KMS-11 (cell line): Measurements from ENCODE around the gene TBL1X.

Experiments
- H2AFZ ChIP-seq: fragments of 200-600 bp; sonication (generic); 2 replicates; pipeline ENCODE4 v1.6.1; 2016; ENCODE audit warnings: antibody characterized with exemption, mixed run types, low read depth
- H3K27ac ChIP-seq: fragments of 200-600 bp; sonication (generic); 2 replicates; pipeline ENCODE4 v1.6.1; 2016; ENCODE audit warnings: mild to moderate bottlenecking, mixed run types
- H3K27me3 ChIP-seq: fragments of 200-600 bp; sonication (generic); 2 replicates; pipeline ENCODE4 v1.6.1; 2017; ENCODE audit warnings: mild to moderate bottlenecking, low read depth, mixed run types, moderate library complexity; ENCODE audit not compliant: insufficient read depth
- H3K36me3 ChIP-seq: fragments of 200-600 bp; sonication (generic); 2 replicates; pipeline ENCODE4 v1.6.1; 2017; ENCODE audit warnings: mild to moderate bottlenecking, mixed run types; ENCODE audit not compliant: insufficient read depth
- H3K4me1 ChIP-seq: fragments of 200-600 bp; sonication (generic); 2 replicates; pipeline ENCODE4 v1.6.1; 2016; ENCODE audit warnings: mild to moderate bottlenecking, low read depth, mixed run types; ENCODE audit not compliant: poor library complexity, severe bottlenecking
- H3K4me2 ChIP-seq: fragments of 200-600 bp; sonication (generic); 2 replicates; pipeline ENCODE4 v1.7.0; 2016; ENCODE audit warnings: mild to moderate bottlenecking, mixed run types
- H3K4me3 ChIP-seq: fragments of 200-600 bp; sonication (generic); IDR thresholded peaks from 2 replicates; pipeline ENCODE4 v1.6.1; 2017; ENCODE audit warnings: low read depth, low read length, mixed read lengths; ENCODE audit not compliant: insufficient read depth
- H3K79me2 ChIP-seq: fragments of 200-600 bp; sonication (generic); 2 replicates; pipeline ENCODE4 v1.6.1; 2016; ENCODE audit warnings: low read depth, mixed run types; ENCODE audit not compliant: insufficient read depth
- H3K9ac ChIP-seq: fragments of 200-600 bp; sonication (generic); 2 replicates; pipeline ENCODE4 v1.6.1; 2016; ENCODE audit warnings: mild to moderate bottlenecking, mixed run types
- H4K20me1 ChIP-seq: fragments of 200-600 bp; sonication (generic); 2 replicates; pipeline ENCODE4 v1.6.1; 2016; ENCODE audit warnings: mild to moderate bottlenecking, mixed run types; ENCODE audit not compliant: insufficient read depth
- CTCF ChIP-seq: fragments of 200-600 bp; sonication (generic); conservative IDR thresholded peaks from 2 replicates; pipeline ENCODE4 v1.6.1; 2017; ENCODE audit warnings: low read depth, mild to moderate bottlenecking, antibody characterized with exemption, low read length, moderate library complexity, mixed read lengths

Gene TBL1X

GRCh38 chrX:9529223-9529622, 64.4 kb downstream of the TBL1X start:
- H3K4me2 ChIP-seq: no peak overlapping the region
- no peak overlapping the region for H2AFZ ChIP-seq
- no peaks in the 10 kb centered on the region for H3K4me1 ChIP-seq
- H3K79me2 ChIP-seq: peaks cover 37% of the 10 kb centered on the region; the same call in 1 of the 2 replicates
- no peak overlapping the region for H3K27ac ChIP-seq
- no peak overlapping the region for H3K4me3 ChIP-seq
- no peak for TF ChIP-seq CTCF
- H3K27me3 ChIP-seq: no peaks in the 10 kb centered on the region
- H3K9ac ChIP-seq: no peak overlapping the region
- no peaks in the 10 kb centered on the region for H4K20me1 ChIP-seq
- H3K36me3 ChIP-seq: no peaks in the 10 kb centered on the region

- Histone ChIP-seq H2AFZ (no peak overlapping the region), H3K4me1 (no peaks in the 10 kb centered on the region)
Measured at GRCh38 chrX:9530848-9531274, 66.0 kb downstream of the TBL1X start.

DNA sequence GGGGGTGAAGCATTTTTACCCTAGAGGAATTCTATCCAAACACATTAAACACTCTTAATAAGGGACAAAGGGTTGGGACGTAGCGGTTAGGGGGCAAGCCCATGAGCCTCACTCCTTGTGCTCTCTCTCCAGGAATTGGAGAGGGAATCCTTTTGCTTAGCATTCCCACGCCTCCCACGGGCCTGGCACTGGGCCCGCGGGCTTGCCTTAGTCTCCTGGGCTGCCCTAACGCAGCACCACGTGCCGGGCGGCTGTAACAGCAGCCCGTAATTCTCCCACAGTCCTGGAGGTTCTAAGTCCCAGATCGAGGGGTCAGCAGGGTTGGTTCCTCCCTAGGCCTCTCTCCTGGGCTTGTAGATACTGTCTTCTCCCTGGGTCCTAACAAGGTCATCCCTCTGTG, 67.5 kb downstream of the TBL1X start:
- Histone ChIP-seq H3K79me2 (peaks cover 17% of the 10 kb centered on the region; the same call in 1 of the 2 replicates), H3K27me3 (no peaks in the 10 kb centered on the region), H3K4me2 (no peak overlapping the region), H2AFZ (no peak overlapping the region), H3K27ac (no peak overlapping the region), H4K20me1 (no peaks in the 10 kb centered on the region), H3K4me3 (no peak overlapping the region), H3K9ac (no peak overlapping the region), H3K36me3 (no peaks in the 10 kb centered on the region), H3K4me1 (no peaks in the 10 kb centered on the region)
- TF ChIP-seq CTCF: no peak

More at GRCh38 chrX:9530848-9531274, 66.0 kb downstream of the TBL1X start:
- Histone ChIP-seq H3K9ac (no peak overlapping the region), H3K4me2 (no peak overlapping the region), H3K79me2 (peaks cover 22% of the 10 kb centered on the region; the same call in 1 of the 2 replicates), H3K27me3 (no peaks in the 10 kb centered on the region), H3K4me3 (no peak overlapping the region), H3K27ac (no peak overlapping the region), H3K36me3 (no peaks in the 10 kb centered on the region), H4K20me1 (no peaks in the 10 kb centered on the region)
- no peak for TF ChIP-seq CTCF

DNA sequence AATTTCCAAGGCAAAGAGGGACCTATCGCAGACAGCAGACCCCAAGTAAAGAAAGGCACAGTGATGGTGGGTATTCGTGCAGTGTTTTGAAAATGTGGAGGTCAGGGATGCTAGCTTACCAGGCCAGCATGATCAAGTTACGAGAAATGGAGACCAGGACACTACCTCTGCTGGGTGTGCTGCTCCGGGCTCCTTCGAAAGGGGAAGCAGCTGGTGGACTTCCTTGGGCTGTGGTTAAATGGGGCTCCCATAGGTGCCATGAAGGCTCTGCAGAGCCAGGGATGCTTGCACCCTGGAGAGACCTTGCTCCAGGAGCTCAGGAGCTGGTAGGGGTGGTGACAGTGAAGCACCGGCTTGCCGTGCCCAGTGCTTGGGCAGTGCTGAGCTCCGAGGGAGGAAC, 68.8 kb downstream of the TBL1X start:
- Histone ChIP-seq H2AFZ (no peak overlapping the region), H3K27ac (no peak overlapping the region), H3K4me2 (no peak overlapping the region), H4K20me1 (no peaks in the 10 kb centered on the region), H3K4me1 (no peaks in the 10 kb centered on the region), H3K36me3 (no peaks in the 10 kb centered on the region), H3K27me3 (no peaks in the 10 kb centered on the region), H3K79me2 (peaks cover 21% of the 10 kb centered on the region; the same call in 1 of the 2 replicates), H3K9ac (no peak overlapping the region), H3K4me3 (no peak overlapping the region)
- TF ChIP-seq CTCF: no peak
